Activated CD8-positive, alpha-beta memory T cell treated with anti-CD3 and anti-CD28 coated beads for 48 hours (primary cell): Measurements from ENCODE around the gene CACNA1A.
"Not testable (repeated sequence)": the region's sequence is repeated elsewhere in the genome, so short reads cannot be mapped to it uniquely, and the experiment has no call there.

Experiments used
- DNase-seq, 3 experiments: peaks; one replicate each; pipeline ENCODE4 v3.0.0-alpha.2; 2020; ENCODE audit warnings: low read depth in 2 of 3, low spot score in 2 of 3

Gene CACNA1A

DNA sequence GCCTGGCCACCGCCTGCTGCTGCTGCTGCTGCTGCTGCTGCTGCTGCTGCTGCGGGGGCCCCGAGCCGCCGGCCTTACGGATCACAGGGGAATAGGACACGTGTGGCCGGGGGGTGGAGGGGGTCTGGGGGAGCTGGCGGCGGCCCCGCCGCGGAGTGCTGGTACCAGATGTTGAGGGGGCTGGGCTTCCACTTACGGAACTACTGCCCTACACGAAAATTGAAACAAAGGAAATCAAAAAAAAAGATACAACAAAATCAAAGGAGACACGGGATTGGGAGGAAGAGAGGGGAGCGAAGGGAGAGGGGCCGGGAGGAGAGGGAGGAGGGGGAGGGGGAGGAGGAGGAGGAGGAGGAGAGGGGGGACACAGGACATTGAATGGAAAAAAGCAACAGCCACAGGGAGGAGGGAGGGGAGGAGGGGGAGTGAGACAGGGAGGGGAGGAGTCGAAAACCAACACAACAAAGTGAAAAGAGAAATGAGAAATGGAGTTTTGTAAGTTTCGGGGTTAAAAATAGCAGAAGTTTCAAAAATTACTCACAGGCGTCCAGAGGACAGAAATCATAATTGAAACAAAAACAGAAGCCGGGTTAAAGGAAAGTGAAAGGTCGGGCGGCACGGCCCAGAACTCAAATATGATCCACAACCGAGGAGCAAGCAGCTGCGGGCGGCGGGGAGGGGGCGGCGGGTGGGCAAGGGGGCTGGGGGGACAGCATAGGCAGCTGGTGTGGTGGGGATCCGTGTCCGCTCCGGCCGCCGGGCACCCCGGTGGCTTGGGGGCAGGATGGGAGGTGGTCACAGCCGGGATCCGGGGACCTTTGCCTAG is 298.2 kb downstream of the CACNA1A start:
- no peak for DNase-seq

DNA sequence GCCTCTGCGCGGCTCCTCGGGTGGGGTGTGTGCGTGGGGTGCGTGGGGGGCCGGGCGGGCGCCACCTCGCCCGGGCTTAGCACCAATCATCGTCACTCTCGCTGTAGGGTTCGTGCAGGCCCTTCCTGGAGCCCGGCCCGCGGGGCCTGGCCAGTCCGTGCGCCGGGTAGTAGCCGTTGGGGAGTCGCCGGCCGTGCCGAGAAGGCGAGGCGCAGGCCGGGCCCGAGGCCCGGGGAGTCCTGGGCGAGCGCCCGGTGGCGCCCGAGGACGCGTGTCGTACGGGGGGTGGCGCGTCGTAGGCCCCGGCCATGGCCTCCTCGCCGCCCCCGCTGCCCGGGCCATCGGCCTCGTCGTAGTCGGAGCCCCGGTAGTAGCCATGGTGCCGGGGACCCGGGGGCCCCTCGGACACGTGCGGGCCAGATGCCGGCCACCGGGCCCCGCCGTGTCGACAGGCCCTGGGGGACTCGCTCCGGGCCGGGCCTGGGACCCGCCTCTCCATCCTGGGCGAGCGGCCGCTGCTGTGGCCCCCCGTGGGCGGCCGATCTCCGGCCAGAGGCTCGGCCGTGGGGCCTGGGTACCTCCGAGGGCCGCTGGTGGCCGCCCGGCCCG is 298.9 kb downstream of the CACNA1A start:
- DNase-seq = no peak

DNA sequence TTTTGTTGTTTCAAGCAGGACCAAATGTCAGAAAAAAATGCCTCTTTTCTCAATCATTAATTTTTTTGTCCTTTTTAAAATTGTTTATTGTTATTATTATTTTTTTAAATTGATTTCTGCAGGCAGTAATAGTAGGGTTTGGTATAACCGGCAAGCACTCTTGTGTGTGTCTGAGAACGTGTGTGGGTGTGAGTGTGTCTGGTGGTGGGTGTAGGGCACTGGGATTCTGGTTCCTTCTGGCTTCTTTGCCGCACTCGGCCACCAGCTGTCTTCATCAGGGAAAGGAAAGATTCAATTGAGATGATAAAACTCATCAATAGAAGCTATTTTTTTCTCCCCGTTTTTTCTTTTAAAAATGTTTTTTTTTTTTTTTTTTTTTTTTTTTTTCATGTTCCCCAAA is 299.7 kb downstream of the CACNA1A start:
- no peak for DNase-seq

DNA sequence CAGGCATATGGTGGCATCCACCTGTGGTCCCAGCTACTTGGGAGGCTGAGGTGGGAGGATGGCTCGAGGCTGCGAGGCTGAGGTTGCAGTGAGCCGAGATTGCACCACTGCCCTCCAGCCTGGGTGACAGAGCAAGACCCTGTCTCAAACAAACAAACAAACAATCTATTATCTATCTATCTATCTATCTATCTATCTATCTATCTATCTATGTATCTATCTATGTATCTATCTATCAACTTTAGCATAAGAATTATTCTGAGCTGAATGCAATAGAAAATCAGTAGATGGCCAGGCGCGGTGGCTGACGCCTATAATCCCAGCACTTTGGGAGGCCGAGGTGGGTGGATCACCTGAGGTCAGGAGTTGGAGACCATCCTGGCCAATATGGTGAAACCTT is 304.2 kb downstream of the CACNA1A start:
- DNase-seq = not testable (repeated sequence)

DNA sequence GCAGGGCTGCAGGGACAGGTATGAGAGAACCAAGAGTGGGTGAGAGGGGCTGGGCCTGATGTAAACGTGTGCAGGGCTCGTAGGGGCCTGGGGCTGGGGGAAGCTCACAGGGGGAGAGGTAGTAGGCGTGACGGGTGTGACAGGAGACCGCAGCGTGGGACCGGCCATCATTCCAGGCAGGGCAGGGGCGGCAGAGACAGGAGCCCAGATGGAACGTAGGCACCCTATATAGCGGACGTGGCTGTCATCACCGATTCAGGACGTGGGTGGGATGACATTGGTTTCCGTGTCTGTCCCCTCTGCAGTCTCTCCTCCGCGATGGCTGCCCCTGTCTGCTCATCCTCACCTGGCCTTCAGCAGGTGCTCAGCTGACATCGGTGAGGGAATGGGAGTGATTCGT is 307.6 kb downstream of the CACNA1A start:
- DNase-seq = no peak

DNA sequence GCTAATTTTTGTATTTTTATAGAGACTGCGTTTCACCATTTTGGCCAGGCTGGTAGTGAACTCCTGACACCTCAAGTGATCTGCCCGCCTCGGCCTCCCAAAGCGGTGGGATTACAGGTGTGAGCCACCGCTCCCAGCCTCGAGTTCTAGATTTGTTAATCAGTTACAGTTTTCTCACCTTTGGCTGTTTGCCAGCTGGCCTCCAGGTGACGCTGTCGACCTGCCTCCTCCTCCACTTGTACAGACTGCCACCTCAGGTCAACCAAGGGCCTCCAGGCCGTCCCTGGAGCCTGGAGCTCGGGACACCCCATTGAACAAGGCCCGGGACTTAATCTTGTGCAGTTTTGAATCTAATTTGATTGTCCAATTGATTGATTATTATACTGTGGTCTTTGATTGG is 310.6 kb downstream of the CACNA1A start:
- no peak for DNase-seq

DNA sequence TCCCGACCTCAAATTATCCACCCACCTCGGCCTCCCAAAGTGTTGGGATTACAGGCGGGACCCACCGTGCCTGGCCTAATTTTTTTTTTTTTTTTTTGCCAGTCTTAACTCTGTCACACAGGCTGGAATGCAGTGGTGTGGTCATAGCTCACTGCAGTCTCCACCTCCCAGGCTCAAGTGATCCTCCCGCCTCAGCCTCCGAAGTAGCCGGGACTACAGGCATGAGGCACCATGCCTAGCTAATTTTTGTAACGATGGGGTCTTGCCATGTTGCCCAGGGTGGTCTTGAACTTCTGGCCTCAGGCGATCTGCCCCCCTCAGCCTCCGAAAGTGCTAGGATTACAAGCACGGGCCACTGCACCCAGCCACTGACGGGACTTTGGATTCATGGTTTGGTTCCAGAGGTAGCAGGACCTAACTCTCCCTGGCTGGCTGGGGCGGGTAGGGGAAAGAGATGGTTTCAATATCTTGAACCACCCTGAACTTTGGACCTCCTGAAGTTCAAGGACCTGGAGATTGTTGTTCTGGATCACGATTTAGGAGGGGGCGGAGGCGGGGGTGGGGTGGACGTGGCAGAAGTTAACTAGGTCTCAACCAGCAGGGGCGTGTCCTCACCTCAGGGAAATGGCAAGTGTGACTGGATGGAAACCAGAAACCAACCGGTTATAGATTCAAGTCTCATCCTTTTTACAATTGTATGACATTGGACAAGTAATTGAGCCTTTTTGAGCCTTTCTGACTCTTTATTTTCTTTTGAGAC is 315.3 kb downstream of the CACNA1A start:
- no peak for DNase-seq

DNA sequence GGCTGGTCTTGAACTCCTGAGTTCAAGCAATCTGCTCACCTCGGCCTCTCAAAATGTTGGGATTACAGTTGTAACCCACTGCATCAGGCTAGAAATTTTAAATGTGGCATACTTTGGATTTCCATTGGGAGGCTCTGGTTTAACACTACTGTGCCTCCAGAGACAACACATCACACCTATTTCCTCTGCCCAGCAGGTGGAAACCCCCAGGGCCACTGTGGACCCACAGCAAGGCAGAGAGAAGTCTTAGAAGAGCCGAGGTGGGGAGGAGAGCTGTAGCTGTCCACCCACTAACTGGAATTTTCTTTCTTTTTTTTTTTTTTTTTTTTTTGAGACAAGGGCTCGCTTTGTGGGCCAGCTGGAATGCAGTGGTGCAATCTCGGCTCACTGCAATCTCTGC is 316.7 kb downstream of the CACNA1A start:
- no peak for DNase-seq

DNA sequence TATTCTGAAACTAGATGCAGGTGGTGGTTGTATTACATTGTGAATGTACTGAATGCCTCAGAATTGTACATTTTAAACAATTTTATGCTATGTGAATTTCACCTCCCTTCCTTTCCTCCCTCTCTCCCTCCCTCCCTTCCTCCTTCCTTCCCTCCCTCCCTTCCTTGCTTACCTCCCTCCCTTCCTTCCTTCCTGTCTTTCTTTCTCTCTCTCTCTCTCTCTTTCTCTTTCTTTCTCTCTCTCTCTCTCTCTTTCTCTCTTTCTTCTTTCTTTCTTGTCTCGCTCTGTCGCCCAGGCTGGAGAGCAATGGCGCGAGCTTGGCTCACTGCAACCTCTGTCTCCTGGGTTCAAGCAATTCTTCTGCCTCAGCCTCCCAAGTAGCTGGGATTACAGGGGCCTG is 318.9 kb downstream of the CACNA1A start:
- no peak for DNase-seq

DNA sequence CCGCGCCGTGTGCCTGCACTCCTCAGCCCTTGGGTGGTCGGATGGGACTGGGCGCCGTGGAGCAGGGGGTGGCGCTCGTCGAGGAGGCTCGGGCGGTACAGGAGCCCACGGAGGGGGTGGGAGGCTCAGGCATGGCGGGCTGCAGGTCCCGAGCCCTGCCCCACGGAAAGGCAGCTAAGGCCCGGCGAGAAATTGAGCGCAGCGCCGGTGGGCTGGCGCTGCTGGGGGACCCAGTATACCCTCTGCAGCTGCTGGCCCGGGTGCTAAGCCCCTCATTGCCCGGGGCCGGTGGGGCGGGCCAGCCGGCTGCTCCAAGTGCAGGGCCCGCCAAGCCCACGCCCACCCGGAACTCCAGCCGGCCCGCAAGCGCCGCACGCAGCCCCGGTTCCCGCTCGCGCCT is 319.6 kb downstream of the CACNA1A start:
- not testable (repeated sequence) for DNase-seq

DNA sequence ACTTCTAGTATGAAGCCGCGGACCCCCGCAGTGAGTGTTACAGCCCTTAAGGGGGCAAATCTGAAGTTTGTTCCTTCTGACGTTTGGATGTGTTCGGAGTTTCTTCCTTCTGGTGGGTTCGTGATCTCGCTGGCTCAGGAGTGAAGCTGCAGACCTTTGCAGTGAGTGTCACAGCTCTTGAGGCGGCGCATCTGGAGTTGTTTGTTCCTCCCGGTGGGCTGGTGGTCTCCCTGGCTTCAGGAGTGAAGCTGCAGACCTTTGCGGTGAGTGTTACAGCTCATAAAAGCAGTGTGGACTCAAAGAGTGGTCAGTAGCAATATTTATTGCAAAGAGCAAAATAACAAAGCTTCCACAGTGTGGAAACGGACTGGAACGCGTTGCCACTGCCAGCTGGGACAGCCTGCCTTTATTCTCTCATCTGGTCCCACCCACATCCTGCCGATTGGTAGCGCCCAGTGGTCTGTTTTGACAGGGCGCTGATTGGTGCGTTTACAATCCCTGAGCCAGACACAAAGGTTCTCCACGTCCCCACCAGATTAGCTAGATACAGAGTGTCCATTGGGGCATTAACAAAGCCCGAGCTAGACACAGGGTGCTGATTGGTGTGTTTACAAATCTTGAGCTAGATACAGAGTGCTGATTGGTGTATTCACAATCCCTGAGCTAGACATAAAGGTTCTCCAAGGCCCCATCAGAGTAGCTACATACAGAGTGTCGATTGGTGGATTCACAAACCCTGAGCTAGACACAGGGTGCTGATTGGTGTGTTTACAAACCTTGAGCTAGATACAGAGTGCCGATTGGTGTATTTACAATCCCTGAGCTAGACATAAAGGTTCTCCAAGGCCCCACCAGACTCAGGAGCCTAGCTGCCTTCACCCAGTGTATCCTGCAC is 320.3 kb downstream of the CACNA1A start:
- DNase-seq = not testable (repeated sequence)

DNA sequence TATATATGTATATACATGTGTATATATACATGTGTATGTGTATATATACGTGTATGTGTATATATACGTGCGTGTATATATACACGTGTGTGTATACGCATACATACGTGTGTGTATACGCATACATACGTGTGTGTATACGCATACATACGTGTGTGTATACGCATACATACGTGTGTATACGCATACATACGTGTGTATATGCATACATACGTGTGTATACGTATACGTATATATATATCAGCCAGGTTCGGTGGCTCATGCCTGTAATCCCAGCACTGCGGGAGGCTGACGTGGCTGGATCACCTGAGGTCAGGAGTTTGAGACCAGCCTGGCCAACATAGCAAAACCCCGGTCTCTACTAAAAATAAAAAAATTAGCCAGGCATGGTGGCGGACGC is 321.4 kb downstream of the CACNA1A start:
- DNase-seq = not testable (repeated sequence)

DNA sequence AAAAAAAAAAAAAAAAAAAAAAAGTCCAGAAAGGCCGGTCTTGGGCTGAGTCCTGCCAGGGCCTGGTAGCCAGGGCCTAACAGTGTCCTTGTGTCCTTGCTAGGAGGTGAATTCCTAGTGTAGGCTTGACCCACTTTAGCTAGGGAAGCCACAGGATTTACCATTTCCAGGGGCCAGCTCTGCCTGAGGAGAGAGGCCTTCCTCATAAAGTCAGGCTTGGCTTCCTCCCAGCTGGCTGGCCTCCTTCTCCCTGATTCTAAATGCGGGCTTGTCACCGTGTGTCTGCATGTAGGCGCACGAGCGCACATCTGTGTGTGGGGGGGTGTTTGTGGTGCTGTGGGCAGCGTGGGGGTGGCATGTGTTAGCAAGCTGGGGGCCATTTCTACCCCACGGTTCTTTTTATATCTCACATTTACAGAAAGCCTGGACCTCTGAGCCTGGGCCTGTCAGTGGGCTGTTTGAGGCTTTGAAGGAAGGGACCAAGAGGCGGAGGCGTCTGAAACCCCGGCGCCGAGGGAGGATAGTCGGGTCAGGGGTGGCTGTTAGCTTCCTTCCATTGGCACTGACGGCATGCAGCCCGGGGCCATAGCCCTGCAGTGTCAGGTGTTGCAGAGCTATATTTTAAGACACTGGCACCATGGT is 324.4 kb downstream of the CACNA1A start:
- peak in 1 of 3 experiments; percentile 31 for DNase-seq

DNA sequence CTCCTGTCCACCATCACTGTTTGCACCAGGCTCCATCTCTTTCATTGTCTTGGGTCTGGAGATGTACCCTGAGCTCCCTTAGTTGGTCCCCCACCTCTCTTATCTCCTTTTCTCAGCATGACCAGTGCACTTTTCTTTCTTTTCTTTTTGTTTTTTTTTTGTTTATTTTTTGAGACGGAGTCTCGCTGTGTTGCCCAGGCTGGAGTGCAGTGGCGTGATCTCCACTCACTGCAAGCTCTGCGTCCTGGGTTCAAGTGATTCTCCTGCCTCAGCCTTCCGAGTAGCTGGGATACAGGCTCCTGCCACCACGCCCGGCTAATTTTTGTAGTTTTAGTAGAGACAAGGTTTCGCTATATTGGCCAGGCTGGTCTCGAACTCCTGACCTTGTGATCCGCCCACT is 328.0 kb downstream of the CACNA1A start:
- DNase-seq = not testable (repeated sequence)

DNA sequence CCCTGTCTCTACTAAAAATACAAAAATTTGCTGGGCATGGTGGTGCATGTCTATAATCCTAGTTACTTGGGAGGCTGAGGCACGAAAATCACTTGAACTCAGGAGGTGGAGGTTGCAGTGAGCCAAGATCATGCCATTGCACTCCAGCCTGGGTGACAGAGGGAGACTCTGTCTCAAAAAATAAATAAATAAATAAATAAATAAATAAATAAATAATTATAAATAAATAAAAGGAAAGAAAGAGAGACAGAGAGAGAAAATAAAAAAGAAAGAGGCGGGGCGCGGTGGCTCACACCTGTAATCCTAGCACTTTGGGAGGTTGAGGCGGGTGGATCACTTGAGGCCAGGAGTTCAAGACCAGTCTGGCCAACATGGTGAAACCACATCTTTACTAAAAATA is 328.7 kb downstream of the CACNA1A start:
- DNase-seq = not testable (repeated sequence)

DNA sequence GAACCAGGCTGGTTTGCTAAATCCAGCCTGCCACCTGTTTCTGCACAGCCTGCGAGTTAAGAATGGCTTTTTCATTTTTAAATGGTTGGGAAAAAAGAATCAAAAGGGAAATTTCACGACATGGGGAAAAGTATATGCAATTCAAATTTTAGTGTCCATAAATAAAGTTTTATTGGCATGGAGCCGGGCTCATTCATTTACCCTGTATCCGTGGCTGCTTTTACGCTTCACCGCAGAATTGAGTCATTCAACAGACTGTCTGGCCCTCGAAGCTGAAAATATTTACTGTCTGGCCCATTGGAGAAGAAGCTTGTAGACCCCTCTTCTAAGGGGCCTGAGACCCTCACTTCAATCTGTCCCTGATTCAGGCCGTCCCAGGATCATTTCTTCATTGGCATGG is 329.9 kb downstream of the CACNA1A start:
- no peak for DNase-seq

DNA sequence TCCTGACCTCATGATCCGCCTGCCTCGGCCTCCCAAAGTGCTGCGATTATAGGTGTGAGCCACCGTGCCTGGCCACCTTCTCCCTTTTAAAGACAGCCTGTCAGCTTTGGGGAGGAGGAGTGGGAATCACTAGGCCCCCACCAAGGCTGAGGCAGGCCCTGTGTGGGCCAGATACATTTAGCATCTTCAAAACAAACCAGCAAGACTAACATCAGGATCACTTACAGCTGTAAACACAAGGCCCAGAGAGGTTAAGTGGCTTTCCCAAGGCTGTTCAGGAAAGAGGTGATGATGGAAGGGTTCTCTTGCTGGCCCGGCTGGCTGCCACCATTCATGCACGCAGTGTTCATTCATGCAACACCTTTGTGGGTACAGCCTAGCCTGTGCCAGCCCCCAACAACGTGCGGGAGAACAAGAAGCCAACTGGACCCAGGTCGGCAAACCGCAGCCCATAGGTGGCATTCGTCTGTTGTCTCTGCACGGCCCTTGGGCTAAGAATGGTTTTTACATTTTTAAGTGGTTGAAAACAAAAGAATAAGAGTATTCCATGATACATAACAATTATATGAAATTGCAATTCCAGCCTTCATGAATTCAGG is 333.0 kb downstream of the CACNA1A start:
- no peak for DNase-seq

DNA sequence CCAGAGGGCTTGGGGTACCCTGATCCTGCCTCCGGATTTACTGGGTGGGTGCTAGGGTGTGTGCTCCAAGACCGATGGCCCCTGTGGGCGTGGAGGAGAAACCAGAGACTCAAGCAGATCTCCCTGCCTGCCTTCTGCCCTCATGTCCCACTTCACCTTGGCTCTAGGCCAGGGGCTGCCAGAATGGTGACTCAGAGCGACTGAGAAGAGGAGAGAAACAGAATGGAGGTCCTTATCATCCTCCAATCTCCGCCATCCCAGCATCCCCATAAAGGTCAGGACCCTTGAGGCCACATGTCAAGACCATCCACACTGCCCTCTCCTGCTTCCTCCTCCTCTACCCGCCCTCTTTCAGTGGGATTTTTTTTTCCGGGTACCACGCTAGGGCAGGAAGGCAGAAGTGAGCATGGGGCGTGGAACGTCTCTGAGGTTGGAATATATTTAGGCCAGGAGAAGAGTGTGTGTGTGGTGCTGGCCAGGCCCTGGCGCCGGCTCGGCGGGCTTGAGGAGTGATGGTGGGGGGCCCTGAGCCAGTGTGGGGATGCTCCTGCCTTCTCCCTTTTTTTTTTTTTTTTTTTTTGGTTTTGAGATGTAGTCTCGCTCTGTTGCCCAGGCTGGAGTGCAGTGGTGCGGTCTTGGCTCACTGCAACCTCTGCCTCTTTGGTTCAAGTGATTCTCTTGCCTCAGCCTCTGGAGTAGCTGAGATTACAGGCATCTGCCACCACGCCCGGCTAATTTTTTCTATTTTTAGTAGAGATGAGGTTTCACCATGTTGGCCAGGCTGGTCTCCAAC is 333.7 kb downstream of the CACNA1A start:
- DNase-seq = peak; percentile 60 to 68 (median 65)

DNA sequence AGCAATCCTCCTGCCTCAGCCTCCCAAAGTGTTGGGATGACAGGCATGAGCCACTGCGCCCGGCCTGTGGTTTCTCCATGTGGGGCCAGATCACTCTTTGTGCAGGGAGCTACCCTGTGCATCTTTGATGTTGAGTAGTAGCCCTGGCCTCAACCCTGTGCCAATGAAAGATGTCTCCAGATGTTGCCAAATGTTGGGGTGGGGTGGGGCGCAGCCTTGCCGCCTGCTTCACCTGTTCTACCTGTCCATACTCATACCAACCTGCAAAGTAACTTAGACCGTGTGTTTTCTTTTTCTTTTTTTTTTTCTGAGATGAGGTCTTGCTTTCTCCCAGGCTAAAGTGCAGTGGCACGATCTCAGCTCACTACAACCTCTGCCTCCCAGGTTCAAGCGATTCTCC is 335.1 kb downstream of the CACNA1A start:
- DNase-seq = no peak
